ENCODE results near the gene OR8B2.
"Not testable (repeated sequence)": the region's sequence is repeated elsewhere in the genome, so short reads cannot be mapped to it uniquely, and the experiment has no call there.

The OR8B2 gene, protein sequence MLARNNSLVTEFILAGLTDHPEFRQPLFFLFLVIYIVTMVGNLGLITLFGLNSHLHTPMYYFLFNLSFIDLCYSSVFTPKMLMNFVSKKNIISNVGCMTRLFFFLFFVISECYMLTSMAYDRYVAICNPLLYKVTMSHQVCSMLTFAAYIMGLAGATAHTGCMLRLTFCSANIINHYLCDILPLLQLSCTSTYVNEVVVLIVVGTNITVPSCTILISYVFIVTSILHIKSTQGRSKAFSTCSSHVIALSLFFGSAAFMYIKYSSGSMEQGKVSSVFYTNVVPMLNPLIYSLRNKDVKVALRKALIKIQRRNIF

DNA sequence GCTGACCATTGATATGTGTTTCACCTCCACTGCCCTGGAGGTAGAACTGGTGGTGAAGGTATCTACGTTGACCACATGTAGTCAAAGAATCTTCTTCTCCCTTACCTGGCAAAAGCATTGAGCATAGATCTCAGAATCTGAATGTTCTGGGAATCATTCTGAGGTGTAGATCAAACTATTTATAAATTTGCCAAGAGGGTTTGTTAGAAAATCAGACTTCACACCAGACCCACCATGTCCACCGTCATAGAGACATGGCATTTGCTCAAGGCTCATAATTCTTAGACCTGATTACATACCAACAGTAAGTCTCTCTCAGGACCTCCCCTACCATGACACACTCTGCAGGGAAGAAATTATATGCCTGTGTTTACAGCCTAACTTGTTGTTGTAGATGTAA is at the start of gene OR8B2:
TSS of gene OR8B2 (minus strand) at position 101 of the 400 bp plus-strand sequence. CDS start 1,156 bp downstream, outside the sequence.
- DNase-seq = no peak

DNA sequence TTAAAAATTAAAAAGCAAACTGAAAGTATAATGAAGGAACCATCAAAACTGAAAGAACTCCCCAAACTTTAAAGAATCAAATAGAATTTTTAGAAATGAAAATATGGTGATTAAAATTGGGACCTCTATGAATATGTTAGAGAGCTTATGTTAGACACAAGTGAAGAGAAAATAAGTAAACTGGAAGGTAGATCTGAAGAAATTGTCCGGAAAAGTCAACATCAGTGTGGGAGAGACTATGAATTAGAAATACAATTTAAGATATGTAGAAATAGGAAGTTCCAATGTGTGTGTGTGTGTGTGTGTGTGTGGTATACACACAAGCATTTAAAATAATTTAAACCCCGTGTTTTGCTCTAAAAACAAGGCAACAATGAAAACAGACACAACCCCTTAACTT is 45.3 kb upstream of the OR8B2 start:
- DNase-seq = no peak

DNA sequence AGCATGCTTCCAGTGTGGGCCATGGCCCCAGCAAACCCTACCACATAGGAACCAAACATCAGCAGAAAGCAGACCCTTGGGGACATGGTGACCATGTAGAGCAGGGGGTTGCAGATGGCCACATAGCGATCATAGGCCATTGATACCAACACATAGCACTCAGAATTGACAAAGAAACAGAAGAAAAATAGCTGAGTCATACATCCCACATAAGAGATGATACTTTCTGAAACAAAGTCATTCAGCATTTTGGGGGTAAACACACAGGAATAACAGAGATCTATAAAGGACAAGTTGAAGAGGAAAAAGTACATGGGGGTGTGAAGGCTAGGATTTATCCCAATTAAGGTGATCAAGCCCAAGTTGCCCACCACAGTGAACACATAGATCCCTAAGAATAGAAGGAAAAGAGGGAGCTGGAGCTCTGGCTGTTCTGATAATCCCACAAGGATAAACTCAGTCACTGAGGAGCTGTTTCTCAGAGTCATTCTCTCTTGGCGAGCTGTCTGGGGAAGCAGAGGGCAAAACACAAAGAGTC is 40.2 kb upstream of the OR8B2 start, which contains the start of gene OR8B4:
TSS of gene OR8B4 (minus strand) at position 488 of the 538 bp plus-strand sequence. CDS start at position 488, 0 bp downstream.
- DNase-seq = no peak

- no peak for DNase-seq
These were observed 36.7 kb upstream of the OR8B2 start for GRCh38 chr11:124421043-124421442.

GRCh38 chr11:124415356-124415923 is 31.1 kb upstream of the OR8B2 start:
- no peak for DNase-seq

GRCh38 chr11:124409906-124410305 is 25.6 kb upstream of the OR8B2 start:
- no peak for DNase-seq

GRCh38 chr11:124405581-124405980 is 21.3 kb upstream of the OR8B2 start:
- DNase-seq = no peak

- DNase-seq = not testable (repeated sequence)
These were observed 18.9 kb upstream of the OR8B2 start for GRCh38 chr11:124403186-124403585.

GRCh38 chr11:124402326-124402922 is 18.1 kb upstream of the OR8B2 start:
- DNase-seq = peak; percentile 53 to 59

DNA sequence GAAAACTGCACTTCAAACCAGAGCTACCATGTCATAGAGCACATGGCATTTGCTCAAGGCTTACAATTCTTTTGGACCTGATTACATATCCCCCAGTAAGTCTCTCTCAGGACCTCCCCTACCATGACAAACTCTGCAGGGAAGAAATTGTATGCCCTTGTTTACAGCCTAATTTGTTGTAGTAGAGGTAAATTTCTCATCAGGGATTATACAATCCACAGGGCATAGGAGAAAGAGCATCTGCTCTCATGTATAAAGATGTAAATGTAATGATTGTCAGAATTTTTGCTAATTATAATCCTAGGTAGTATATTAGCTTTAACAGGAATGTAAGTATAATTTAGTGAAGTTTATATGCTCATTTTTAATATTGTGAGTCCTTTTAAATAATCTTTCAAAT is 14.6 kb upstream of the OR8B2 start, which contains the start of gene OR8B3:
TSS of gene OR8B3 (minus strand) at position 101 of the 400 bp plus-strand sequence. CDS start 1,673 bp downstream, outside the sequence.
- DNase-seq = no peak

- not testable (repeated sequence) for DNase-seq
These were observed 12.5 kb upstream of the OR8B2 start for GRCh38 chr11:124396847-124397246.

- no peak for DNase-seq
These were observed 10.1 kb upstream of the OR8B2 start for GRCh38 chr11:124394408-124394807.

GRCh38 chr11:124382857-124383256 is 1.4 kb downstream of the OR8B2 start:
- not testable (repeated sequence) for DNase-seq

- no peak for DNase-seq
These were observed 3.7 kb downstream of the OR8B2 start for GRCh38 chr11:124380585-124380984.

- DNase-seq = no peak
These were observed 8.0 kb downstream of the OR8B2 start for GRCh38 chr11:124376280-124376679.

DNA sequence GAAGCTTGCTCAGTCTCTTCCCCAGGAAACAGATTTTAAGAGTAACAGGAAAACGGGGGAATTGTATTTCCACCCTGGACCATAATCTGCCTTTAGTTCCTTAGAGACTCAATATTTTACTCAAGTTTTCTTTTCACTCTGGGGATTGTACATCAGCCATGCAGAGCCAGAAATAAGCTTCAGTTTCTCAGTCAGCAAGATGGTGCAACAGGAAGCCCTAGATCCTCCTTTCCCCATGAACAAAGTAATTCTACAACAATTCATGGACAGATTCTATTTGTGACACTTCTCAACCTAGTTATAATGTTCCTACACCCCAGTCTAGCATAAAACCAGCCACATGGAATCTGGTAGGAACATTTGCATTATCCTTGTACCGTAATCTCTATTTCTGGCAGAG is 24.7 kb downstream of the OR8B2 start:
- DNase-seq = no peak

- no peak for DNase-seq
These were observed 37.9 kb downstream of the OR8B2 start for GRCh38 chr11:124346311-124346955.

GRCh38 chr11:124344346-124344745 is 40.0 kb downstream of the OR8B2 start:
- DNase-seq = no peak

DNA sequence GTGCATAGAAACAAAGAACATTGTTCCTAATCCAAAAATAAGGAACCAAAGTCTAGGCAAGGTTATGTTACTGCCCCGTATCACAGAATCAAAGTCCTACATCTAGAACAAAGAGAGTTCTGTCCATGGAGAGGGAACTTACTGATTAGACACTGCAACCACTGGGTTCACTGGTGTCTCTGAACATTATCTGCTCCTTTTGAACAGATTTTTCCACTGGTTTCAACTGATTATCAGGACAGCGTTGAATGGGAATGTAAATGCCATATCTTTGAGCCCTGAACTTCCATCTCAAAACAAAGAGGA is 44.2 kb downstream of the OR8B2 start:
- no peak for DNase-seq

DNA sequence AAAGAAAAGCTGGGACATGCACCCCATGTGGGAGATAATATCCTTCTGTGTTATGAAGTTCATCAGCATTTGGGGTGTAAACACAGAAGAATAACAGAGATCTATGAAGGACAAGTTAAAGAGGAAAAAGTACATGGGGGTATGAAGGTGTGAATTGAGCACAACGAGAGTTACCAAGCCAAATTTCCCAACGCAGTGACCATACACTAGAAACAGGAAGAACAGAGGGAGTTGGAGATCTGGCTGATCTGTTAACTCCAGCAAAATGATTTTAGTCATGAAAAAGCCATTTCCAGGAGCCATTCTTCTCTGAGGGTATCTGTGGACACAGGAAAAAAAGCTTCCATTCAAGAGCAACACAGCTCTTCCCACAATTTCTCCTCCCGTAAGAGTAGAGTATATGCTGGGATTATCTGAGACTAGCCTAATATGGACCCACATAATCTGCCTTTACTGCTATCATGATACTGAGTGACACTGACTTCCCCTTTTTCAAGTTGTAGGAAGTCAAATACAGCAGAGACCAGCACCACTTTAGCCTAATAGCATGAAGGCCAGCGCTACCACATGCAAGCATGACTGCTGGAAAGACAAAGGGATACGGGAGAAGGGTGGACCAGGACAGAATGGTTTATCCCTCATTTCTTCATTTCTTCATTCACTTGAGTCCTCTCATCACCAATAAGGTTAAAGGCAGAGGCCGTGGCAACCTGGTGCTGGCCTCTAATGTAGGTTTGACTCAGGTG is 44.7 kb downstream of the OR8B2 start:
- no peak for DNase-seq

All from stimulated activated CD4-positive, alpha-beta T cell treated with anti-CD3 and anti-CD28 coated beads, Interleukin-2, amount 100 ng/mL, for 24 hours (primary cell).